Tibial nerve (tissue), 4 donors: Measurements from ENCODE around the gene VGLL4. TPM values are rescaled to one million over a fixed set of nuclear protein-coding genes. Genes with fewer than 3 reads are reported as not detected.
"Not testable (repeated sequence)": the region's sequence is repeated elsewhere in the genome, so short reads cannot be mapped to it uniquely, and the experiment has no call there.

Experiments used
- DNase-seq, 2 donors: peaks; one replicate each; pipeline ENCODE4 v3.0.0-alpha.2; 2019; ENCODE audit warnings: low spot score in 2 of 2
- H3K27ac ChIP-seq, 4 donors: fragments of 200-600 bp; sonication (generic) in 3 of 4; one replicate each; pipeline ENCODE4 v1.5.1; 2017 to 2019; ENCODE audit warnings: mild to moderate bottlenecking in 1 of 4
- H3K27me3 ChIP-seq, 2 donors: fragments of 200-600 bp; sonication (generic) in 1 of 2; one replicate each; pipeline versions ENCODE4 v1.5.1 to v1.6.0; 2017 to 2019
- H3K36me3 ChIP-seq, 3 donors: fragments of 200-600 bp; sonication (generic); one replicate each; pipeline ENCODE4 v1.5.1; 2018 to 2019
- H3K4me1 ChIP-seq, 4 donors: fragments of 200-600 bp; sonication (generic) in 3 of 4; one replicate each; pipeline ENCODE4 v1.5.1; 2017 to 2019
- H3K4me3 ChIP-seq, 4 donors: fragments of 200-600 bp; sonication (generic) in 3 of 4; one replicate each; pipeline ENCODE4 v1.5.1; 2017 to 2019; ENCODE audit warnings: mild to moderate bottlenecking in 1 of 4, moderate library complexity in 1 of 4
- H3K9me3 ChIP-seq, 4 donors: fragments of 200-600 bp; sonication (generic) in 3 of 4; one replicate each; pipeline ENCODE4 v1.5.1; 2017 to 2019
- EP300 ChIP-seq, 2 donors: sonication (generic); formaldehyde crosslinking; IDR thresholded peaks; one replicate each; pipeline ENCODE4 v1.6.1; 2017; ENCODE audit warnings: antibody characterized with exemption in 2 of 2, mild to moderate bottlenecking in 1 of 2
- POLR2A ChIP-seq, 2 donors: fragments of 450-650 bp; IDR thresholded peaks; one replicate each; pipeline ENCODE4 v1.6.1; 2017; ENCODE audit warnings: antibody characterized with exemption in 2 of 2, mild to moderate bottlenecking in 2 of 2, moderate library complexity in 2 of 2
- WGBS, 2 donors: methylation state at CpG; one replicate each; pipeline ENCODE4 v1.1.5; 2018; 5-methylcytosine and 5-hydroxymethylcytosine counted together
- total RNA-seq, 4 donors: library from RNA; depleted of rRNA; stranded (reverse); fragments of >200 nt; gene quantifications; one replicate each; pipeline ENCODE4 v1.1.0, GENCODE V29; 2016
- TF ChIP-seq, protein P1 (sequence below), 5 experiments: fragments of 200-600 bp in 3 of 5; fragments of 450-650 bp in 2 of 5; sonication (generic) in 3 of 5; IDR thresholded peaks; one replicate each; pipeline ENCODE4 v1.5.1; 2016 to 2019; ENCODE audit warnings: antibody characterized with exemption in 5 of 5, mild to moderate bottlenecking in 3 of 5, moderate library complexity in 2 of 5

Gene VGLL4
- total RNA-seq, 4 donors from 2014 or later: 106 to 205 (median 110) TPM

DNA sequence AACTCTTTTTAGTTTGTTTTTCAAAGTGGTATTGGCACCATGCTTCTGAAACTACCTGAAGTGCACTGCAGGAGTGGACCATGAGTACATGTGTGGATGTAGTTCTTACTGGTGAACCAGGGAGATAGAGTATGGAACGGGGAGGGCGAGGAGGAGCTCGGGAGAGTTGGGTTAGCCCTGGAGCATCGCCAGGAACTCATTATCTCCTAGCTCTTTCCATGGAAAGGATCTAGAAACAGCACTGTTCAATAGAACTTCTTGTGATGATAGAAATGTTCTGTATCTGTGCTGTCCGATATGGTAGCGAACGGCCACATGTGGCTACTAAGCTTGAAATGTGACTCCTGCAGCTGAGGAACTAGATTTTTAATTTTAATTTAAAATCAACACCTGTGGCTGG, 47.3 kb downstream of the VGLL4 start:
- H3K36me3 ChIP-seq: peaks cover 0 to 6% (median 0%) of the 10 kb centered on the region in 3 donors
- H3K9me3 ChIP-seq: no peaks in the 10 kb centered on the region
- WGBS, 2 donors: 71 to 73% methylated on average over 7 of the region's 7 CpGs
- no peaks in the 10 kb centered on the region for H3K27me3 ChIP-seq
- peak overlapping the region in 2 of 4 donors; percentile 45 to 65 for H3K27ac ChIP-seq
- peaks cover 0 to 76% (median 47%) of the 10 kb centered on the region in 4 donors for H3K4me1 ChIP-seq
- no peak overlapping the region for H3K4me3 ChIP-seq
- no peak for DNase-seq
- TF ChIP-seq EP300 (IDR thresholded peaks at IDR 0.05): no peak
- TF ChIP-seq, protein P1, sequence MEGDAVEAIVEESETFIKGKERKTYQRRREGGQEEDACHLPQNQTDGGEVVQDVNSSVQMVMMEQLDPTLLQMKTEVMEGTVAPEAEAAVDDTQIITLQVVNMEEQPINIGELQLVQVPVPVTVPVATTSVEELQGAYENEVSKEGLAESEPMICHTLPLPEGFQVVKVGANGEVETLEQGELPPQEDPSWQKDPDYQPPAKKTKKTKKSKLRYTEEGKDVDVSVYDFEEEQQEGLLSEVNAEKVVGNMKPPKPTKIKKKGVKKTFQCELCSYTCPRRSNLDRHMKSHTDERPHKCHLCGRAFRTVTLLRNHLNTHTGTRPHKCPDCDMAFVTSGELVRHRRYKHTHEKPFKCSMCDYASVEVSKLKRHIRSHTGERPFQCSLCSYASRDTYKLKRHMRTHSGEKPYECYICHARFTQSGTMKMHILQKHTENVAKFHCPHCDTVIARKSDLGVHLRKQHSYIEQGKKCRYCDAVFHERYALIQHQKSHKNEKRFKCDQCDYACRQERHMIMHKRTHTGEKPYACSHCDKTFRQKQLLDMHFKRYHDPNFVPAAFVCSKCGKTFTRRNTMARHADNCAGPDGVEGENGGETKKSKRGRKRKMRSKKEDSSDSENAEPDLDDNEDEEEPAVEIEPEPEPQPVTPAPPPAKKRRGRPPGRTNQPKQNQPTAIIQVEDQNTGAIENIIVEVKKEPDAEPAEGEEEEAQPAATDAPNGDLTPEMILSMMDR (IDR thresholded peaks at IDR 0.05): no peak
- no peak for TF ChIP-seq POLR2A (IDR thresholded peaks at IDR 0.05)

DNA sequence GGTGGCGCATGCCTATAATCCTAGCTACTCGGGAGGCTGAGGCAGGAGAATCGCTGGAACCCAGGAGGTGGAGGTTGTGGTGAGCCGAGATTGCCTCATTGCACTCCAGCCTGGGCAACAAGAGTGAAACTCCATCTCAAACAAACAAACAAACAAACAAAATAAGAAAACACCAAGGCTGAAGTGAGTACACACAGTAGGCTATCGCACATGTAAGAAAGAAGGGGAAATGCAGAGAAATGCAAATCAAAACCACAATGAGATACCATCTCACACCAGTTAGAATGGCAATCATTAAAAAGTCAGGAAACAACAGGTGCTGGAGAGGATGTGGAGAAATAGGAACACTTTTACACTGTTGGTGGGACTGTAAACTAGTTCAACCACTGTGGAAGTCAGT, 48.7 kb downstream of the VGLL4 start:
- H3K4me1 ChIP-seq: peaks cover 0 to 76% (median 44%) of the 10 kb centered on the region in 4 donors

GRCh38 chr3:11593318-11594034, 50.2 kb downstream of the VGLL4 start:
- Histone ChIP-seq H3K36me3 (no peaks in the 10 kb centered on the region), H3K4me1 (peaks cover 0 to 76% (median 55%) of the 10 kb centered on the region in 4 donors), H3K9me3 (no peaks in the 10 kb centered on the region), H3K4me3 (no peak overlapping the region), H3K27me3 (no peaks in the 10 kb centered on the region), H3K27ac (peak overlapping the region in 3 of 4 donors; percentile 75 to 95 (median 88))
- no peak for DNase-seq
- 28 to 34% methylated on average over 7 to 10 of the region's 10 CpGs for WGBS, 2 donors
- TF ChIP-seq POLR2A (IDR thresholded peaks at IDR 0.05): no peak
- TF ChIP-seq, protein P1 (IDR thresholded peaks at IDR 0.05): no peak

More for the DNA sequence above, 48.7 kb downstream of the VGLL4 start:
- H3K27me3 ChIP-seq, DNase-seq, H3K27ac ChIP-seq, H3K9me3 ChIP-seq, H3K36me3 ChIP-seq, H3K4me3 ChIP-seq: not testable (repeated sequence)
- 91 to 96% methylated on average over 5 of the region's 5 CpGs for WGBS, 2 donors

GRCh38 chr3:11592445-11593298, 51.0 kb downstream of the VGLL4 start:
- Histone ChIP-seq H3K4me3 (no peak overlapping the region), H3K4me1 (peaks cover 0 to 79% (median 60%) of the 10 kb centered on the region in 4 donors), H3K27ac (peak overlapping the region; percentile 63 to 95 (median 82)), H3K27me3 (no peaks in the 10 kb centered on the region), H3K9me3 (no peaks in the 10 kb centered on the region), H3K36me3 (no peaks in the 10 kb centered on the region)
- no peak for DNase-seq
- TF ChIP-seq EP300 (IDR thresholded peaks at IDR 0.05): peak in 1 of 2 donors; percentile 33
- TF ChIP-seq, protein P1 (IDR thresholded peaks at IDR 0.05): no peak
- 22 to 30% methylated on average over 14 of the region's 14 CpGs for WGBS, 2 donors

DNA sequence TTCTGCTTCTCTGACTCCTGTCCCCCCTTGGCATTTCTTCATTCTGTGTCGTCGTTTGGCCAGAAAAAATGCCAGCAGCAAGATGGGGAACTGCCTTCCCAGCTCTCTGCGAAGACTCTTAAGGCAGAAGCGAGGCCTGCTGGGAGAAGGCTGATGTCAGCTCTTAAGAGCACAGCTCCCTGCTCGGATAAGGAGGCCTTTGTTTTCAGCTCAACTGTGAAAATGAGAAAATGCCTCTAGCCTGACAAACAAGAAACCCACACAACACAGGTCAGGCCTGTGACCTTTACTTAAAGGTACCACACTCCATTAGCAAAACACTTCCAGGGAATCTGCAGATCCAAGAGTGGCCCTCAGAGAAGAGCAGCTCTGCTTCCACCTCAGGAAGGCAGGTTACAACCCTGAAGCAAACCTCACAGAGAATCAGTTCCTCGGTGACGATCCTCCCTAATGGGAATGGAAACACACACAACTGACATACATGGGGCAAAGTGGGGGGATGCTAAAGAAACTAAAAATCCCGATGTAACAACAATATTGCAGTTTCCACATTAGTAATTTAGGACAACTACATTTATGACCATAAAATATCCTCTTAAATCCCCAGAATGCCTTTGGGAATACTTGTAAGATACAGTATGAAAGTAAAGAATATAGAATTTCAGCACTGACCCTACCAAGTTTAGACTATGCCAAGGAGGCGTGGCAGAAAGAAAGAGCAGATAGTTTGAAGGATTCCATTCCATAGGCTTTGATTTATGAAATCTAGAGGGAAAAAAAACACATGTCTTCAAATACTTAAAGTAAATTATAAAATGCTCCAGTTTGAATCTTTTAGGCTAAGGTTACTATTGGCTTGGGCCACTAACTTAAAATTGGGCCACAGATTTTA, 52.1 kb downstream of the VGLL4 start:
- Histone ChIP-seq H3K4me1 (peaks cover 0 to 86% (median 68%) of the 10 kb centered on the region in 4 donors), H3K4me3 (peak overlapping the region in 2 of 4 donors; percentile 13 to 18)
- DNase-seq: peak; percentile 51 to 67

More for the DNA sequence above, 52.1 kb downstream of the VGLL4 start:
- Histone ChIP-seq H3K27ac (peak overlapping the region; percentile 63 to 95 (median 82)), H3K36me3 (no peaks in the 10 kb centered on the region), H3K9me3 (no peaks in the 10 kb centered on the region), H3K27me3 (no peaks in the 10 kb centered on the region)
- TF ChIP-seq, protein P1 (IDR thresholded peaks at IDR 0.05): peak in 1 of 5 experiments; percentile 22
- TF ChIP-seq POLR2A (IDR thresholded peaks at IDR 0.05): no peak
- peak in 1 of 2 donors; percentile 93 for TF ChIP-seq EP300 (IDR thresholded peaks at IDR 0.05)
- WGBS, 2 donors: 10 to 13% methylated on average over 9 of the region's 9 CpGs
